Right cardiac atrium (tissue), 5 donors: Measurements from ENCODE around the gene CCDC60. TPM values are rescaled to one million over a fixed set of nuclear protein-coding genes. Genes with fewer than 3 reads are reported as not detected.
A peak's percentile ranks its signal among the peaks of the same experiment; 100 is the strongest.

Experiments used
- ATAC-seq, 2 donors: fragments of 200-7000 bp; cut with Tn5 transposase; one replicate each; pipeline versions ENCODE4 v1.8.0 to v1.9.1; 2020; ENCODE audit warnings: moderate library complexity in 2 of 2, mild to moderate bottlenecking in 1 of 2
- DNase-seq, 3 donors: peaks; one replicate each; pipeline ENCODE4 v3.0.0-alpha.2; 2020
- H3K27ac ChIP-seq: one replicate; pipeline ENCODE4 v1.5.1; 2013; ENCODE audit warnings: mild to moderate bottlenecking, low read length, control low read depth, moderate library complexity
- H3K27me3 ChIP-seq: one replicate; pipeline ENCODE4 v1.6.1; 2013; ENCODE audit not compliant: control insufficient read depth, insufficient read depth
- H3K4me1 ChIP-seq: one replicate; pipeline ENCODE4 v1.6.1; 2013; ENCODE audit warnings: low read length; ENCODE audit not compliant: control insufficient read depth, insufficient read depth
- H3K4me3 ChIP-seq: one replicate; pipeline ENCODE4 v1.5.1; 2013; ENCODE audit warnings: low read length, control low read depth
- H3K9me3 ChIP-seq: one replicate; pipeline ENCODE4 v1.6.1; 2013; ENCODE audit warnings: low read length; ENCODE audit not compliant: control insufficient read depth
- WGBS: extraction: QIAGEN DNeasy Blood & Tissue Kit; methylation state at CpG from one replicate; pipeline ENCODE4 v1.1.7; 2013; 5-methylcytosine and 5-hydroxymethylcytosine counted together
- intact Hi-C, 4 donors: fragments of 100-400 bp; cut with DNase I; formaldehyde crosslinking; loops; one replicate each; pipeline versions ENCODE4 v1.11.0 to v1.14.0; 2022 to 2023
- long read RNA-seq, 4 donors: library from polyadenylated mRNA; unstranded; transcript quantifications; one replicate each; pipeline ENCODE4 v2.0.0, GENCODE V29; 2020 to 2021
- polyA plus RNA-seq: library from polyadenylated mRNA; stranded (reverse); fragments of 200-250 nt; gene quantifications from one replicate; pipeline ENCODE4 v1.2.3, GENCODE V29; 2013
- total RNA-seq, 4 donors: library from RNA; stranded (reverse); fragmentation: NEBNext Ultra II Directional; extraction: Animal tissue kit (Norgen Biotek cat#: 25700); gene quantifications; one replicate each; pipeline ENCODE4 v1.2.1, GENCODE V29; 2021
- donor health status: healthy with polysubstance abuse.
- donor health status: DM: no; HTN: yes; CAD: no.
- donor health status: DM: no; HTN: no; CAD: no.
- donor health status: DM: no; HTN: yes; CAD: no; lungs with severe emphysema.
- donor health status: DM: yes; HTN: yes; CAD: no.

CCDC60 gene
- total RNA-seq (under 1 TPM; 0.09 to 0.20 (median 0.15) TPM), polyA plus RNA-seq (0.07 TPM)
- long read RNA-seq, donor 1, partial matches to known transcripts, result 0 of 1 reads
- long read RNA-seq, donor 1, other reads (novel, unspliced or antisense), result 1 of 1 reads
- long read RNA-seq, donor 2, result 0 reads
- long read RNA-seq, donor 3, result 0 reads
- long read RNA-seq, donor 4, partial matches to known transcripts, result 1 of 1 reads
- long read RNA-seq, donor 4, other reads (novel, unspliced or antisense), result 0 of 1 reads

- intact Hi-C loops, result no loop called here
- Histone ChIP-seq H3K4me1 (no peaks in the 10 kb centered on the region), H3K27me3 (no peaks in the 10 kb centered on the region), H3K9me3 (no peaks in the 10 kb centered on the region), H3K4me3 (no peak within 1 kb of the TSS), H3K27ac (no peak within 1 kb of the TSS)
- peak in 1 of 2 donors; percentile 29 for ATAC-seq
- 35% methylated on average over 26 of the region's 26 CpGs for WGBS
- DNase-seq, result peak in 2 of 3 donors; percentile 36 to 54
These were observed at the start of gene CCDC60 for GRCh38 chr12:119334430-119335170. CCDC60 (plus strand) TSS chr12:119334729; CDS start chr12:119335177, 448 bp downstream.

GRCh38 chr12:119288576-119288975 lies 46.0 kb upstream of the CCDC60 start:
- WGBS, result 62% methylated on average over 11 of the region's 11 CpGs
- Histone ChIP-seq H3K27ac (no peak overlapping the region), H3K4me1 (no peaks in the 10 kb centered on the region), H3K4me3 (no peak overlapping the region), H3K9me3 (no peaks in the 10 kb centered on the region), H3K27me3 (no peaks in the 10 kb centered on the region)
- intact Hi-C loops, result no loop called here
- ATAC-seq, result no peak
- DNase-seq, result no peak

- intact Hi-C loops, result no loop called here
- Histone ChIP-seq H3K27me3 (no peaks in the 10 kb centered on the region), H3K9me3 (no peaks in the 10 kb centered on the region), H3K4me3 (no peak overlapping the region), H3K27ac (no peak overlapping the region), H3K4me1 (no peaks in the 10 kb centered on the region)
- no peak for DNase-seq
- 75% methylated on average over 6 of the region's 6 CpGs for WGBS
- ATAC-seq, result no peak
These were observed 41.5 kb upstream of the CCDC60 start for GRCh38 chr12:119292893-119293630.

GRCh38 chr12:119294211-119294610 lies 40.3 kb upstream of the CCDC60 start:
- DNase-seq, result no peak
- no peaks in the 10 kb centered on the region for H3K27me3 ChIP-seq
- H3K27ac ChIP-seq, result no peak overlapping the region
- no peaks in the 10 kb centered on the region for H3K9me3 ChIP-seq
- no peaks in the 10 kb centered on the region for H3K4me1 ChIP-seq
- WGBS, result 43% methylated on average over 5 of the region's 5 CpGs
- no peak overlapping the region for H3K4me3 ChIP-seq
- no peak for ATAC-seq
- intact Hi-C loops, result no loop called here

GRCh38 chr12:119296535-119296934 lies 38.0 kb upstream of the CCDC60 start:
- no peak for ATAC-seq
- intact Hi-C loops, result no loop called here
- H3K4me1 ChIP-seq, result no peaks in the 10 kb centered on the region
- no peak for DNase-seq
- no peaks in the 10 kb centered on the region for H3K9me3 ChIP-seq
- H3K27me3 ChIP-seq, result no peaks in the 10 kb centered on the region
- 13% methylated on average over 2 of the region's 2 CpGs for WGBS
- H3K4me3 ChIP-seq, result no peak overlapping the region
- no peak overlapping the region for H3K27ac ChIP-seq

- DNase-seq (no peak), ATAC-seq (no peak)
- intact Hi-C loops, result no loop called here
- Histone ChIP-seq H3K27ac (no peak overlapping the region), H3K4me1 (no peaks in the 10 kb centered on the region), H3K9me3 (no peaks in the 10 kb centered on the region), H3K27me3 (no peaks in the 10 kb centered on the region), H3K4me3 (no peak overlapping the region)
These were observed 35.4 kb upstream of the CCDC60 start for GRCh38 chr12:119299130-119299529.

- 62% methylated on average over 9 of the region's 9 CpGs for WGBS
- Histone ChIP-seq H3K4me1 (no peaks in the 10 kb centered on the region), H3K4me3 (no peak overlapping the region), H3K9me3 (no peaks in the 10 kb centered on the region), H3K27ac (no peak overlapping the region), H3K27me3 (no peaks in the 10 kb centered on the region)
- intact Hi-C loops, result no loop called here
- ATAC-seq (no peak), DNase-seq (peak in 2 of 3 donors; percentile 15 to 63)
These were observed 33.1 kb upstream of the CCDC60 start for GRCh38 chr12:119301379-119301778.

GRCh38 chr12:119302451-119303080 lies 32.0 kb upstream of the CCDC60 start:
- H3K27ac ChIP-seq, result no peak overlapping the region
- ATAC-seq (no peak), DNase-seq (peak in 2 of 3 donors; percentile 51 to 56)
- 50% methylated on average over 7 of the region's 7 CpGs for WGBS
- no peaks in the 10 kb centered on the region for H3K4me1 ChIP-seq
- H3K9me3 ChIP-seq, result no peaks in the 10 kb centered on the region
- no peak overlapping the region for H3K4me3 ChIP-seq
- H3K27me3 ChIP-seq, result no peaks in the 10 kb centered on the region
- intact Hi-C loops, result no loop called here

- Histone ChIP-seq H3K4me3 (no peak overlapping the region), H3K27ac (no peak overlapping the region), H3K4me1 (no peaks in the 10 kb centered on the region), H3K27me3 (no peaks in the 10 kb centered on the region), H3K9me3 (no peaks in the 10 kb centered on the region)
- DNase-seq (no peak), ATAC-seq (no peak)
- WGBS, result 86% methylated on average over 6 of the region's 6 CpGs
- intact Hi-C loops, result no loop called here
These were observed 27.9 kb upstream of the CCDC60 start for GRCh38 chr12:119306593-119306992.

GRCh38 chr12:119307747-119308146 lies 26.8 kb upstream of the CCDC60 start:
- WGBS, result 93% methylated on average over 2 of the region's 2 CpGs
- Histone ChIP-seq H3K27ac (no peak overlapping the region), H3K27me3 (no peaks in the 10 kb centered on the region), H3K4me3 (no peak overlapping the region), H3K4me1 (no peaks in the 10 kb centered on the region), H3K9me3 (no peaks in the 10 kb centered on the region)
- intact Hi-C loops, result no loop called here
- DNase-seq (no peak), ATAC-seq (no peak)
